ENCODE data around the gene MFGE8.

Gene MFGE8

GRCh38 chr15:88917760-88918159 is 4.6 kb upstream of the MFGE8 start:
- DNase-seq: no peak

- DNase-seq: no peak
Measured at GRCh38 chr15:88915354-88915753, 2.2 kb upstream of the MFGE8 start.

- DNase-seq: no peak
Measured at GRCh38 chr15:88913850-88914169, 631 bp upstream of the MFGE8 start.

- DNase-seq: no peak
Measured at GRCh38 chr15:88912500-88912921, 668 bp downstream of the MFGE8 start.

DNA sequence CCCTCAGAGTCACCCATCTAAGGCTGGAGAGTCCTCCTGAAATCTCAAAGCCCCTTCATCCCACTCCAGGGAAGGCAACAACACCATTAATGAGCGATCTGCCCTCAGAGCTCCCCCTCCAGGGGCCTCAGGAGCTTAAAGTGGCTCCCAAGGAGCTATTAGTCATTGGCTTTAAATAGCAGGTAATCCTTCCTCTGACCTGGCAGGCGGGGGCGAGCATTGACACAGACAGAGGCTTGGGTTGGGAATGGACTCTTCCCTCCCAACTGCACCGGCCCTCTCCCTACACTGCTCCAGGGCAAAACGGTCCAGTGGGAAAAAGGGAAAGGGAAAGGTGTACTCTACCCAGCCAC is 1.4 kb downstream of the MFGE8 start:
- DNase-seq: no peak

DNA sequence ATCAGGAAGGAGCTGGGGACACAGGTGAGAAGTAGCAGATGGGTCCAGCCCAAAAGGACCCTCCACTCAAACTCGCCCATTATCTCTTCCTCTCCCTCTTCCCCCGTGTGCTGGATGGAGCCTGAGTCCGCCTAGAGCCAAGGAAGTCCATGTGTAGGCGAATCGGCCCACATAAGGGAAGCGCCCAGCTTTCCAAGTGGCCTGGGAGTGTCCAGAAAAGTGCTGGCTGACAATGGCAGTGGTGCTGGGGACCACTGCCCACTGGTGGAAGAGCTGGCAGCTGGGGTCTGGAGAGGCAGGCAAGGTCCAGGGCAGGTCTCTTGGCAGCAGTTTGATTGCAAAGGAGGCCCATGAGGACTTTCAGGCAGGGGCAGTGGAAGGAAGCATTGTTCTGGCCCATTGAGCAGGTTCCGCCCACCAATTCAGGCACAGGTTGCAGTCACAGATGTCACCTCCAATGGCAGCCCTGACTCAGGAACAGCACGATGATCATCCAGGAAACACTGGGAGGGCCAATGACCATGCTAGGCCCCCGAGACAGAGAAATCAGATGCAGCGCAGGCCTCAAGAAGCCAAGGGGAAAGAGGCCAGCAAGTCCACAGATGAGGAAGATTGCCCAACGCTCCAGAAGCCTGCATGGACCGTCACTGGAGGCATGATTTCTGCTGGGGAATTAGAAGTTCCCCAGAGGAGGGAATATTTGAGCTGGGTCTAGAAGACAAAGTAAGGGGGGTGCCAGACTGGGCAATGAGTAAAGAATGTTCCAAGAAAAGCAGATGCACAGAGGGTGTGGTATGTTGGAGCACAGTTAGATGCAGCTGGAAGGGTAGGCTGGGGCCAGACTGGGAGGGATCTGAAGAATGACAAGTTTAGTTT is 3.0 kb downstream of the MFGE8 start:
- DNase-seq: no peak

DNA sequence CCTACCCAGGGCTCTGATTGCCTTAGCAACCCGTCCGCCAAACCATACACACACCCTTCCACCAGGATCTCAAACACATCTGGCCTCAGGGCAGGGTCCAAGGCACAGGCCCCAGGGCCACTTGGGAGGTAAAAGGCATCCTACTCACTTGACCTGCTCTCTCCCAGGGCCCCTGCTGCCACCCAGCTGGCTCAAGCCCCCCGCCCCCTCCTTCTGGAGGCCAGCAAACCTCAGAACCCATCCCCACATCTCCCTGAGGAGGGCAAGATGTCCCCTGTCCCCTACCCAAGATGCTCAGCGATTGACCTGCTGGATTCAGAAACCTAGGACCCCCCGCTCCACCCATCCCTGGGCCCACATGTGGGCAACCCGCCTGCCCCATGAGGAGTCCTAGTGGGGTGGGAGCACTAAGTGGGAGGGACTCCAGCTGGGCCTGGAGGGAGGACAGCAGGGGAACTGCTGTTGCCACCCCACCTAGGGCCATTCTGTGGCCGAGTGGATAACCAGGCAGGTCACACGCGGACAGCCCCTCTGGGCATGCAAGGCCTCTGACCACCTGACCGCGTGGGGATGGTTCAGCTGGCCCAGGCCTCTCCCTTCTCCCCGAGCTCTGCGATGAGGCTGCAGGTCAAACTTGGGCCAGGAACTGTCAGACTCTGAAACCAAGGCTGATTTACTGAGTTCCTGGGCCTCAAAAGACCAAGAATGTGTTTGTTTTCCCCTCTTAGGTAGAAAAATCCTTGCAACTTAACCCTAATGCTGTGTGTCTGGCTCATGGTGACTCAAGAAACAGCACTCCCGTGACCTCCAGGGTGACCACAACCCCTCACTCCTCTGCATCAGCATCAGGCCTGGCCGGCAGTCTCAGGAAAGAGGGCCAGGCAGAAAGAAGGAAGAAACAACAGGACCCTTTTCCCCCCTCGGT is 4.2 kb downstream of the MFGE8 start:
- no peak for DNase-seq

DNA sequence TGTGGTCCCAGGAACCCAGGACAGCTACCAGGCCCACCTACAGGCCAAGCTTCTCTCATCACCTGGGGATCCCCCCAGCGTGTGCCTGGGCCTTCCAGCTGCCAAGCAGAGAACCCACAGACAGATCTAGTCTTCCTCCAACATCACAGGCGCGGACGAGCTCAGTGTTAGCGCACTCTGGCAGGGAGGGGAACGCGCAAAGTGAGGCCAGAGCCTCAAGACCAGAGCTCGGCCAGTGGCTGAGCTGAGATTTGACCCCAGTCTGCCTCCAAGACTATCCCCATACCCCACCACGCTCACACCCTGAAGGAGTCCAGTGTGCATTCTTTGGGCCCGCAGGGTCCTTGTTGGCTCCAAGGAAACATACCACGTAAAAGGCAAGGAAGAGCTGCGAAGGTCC is 5.1 kb downstream of the MFGE8 start:
- DNase-seq: no peak

GRCh38 chr15:88907111-88907510 is 6.1 kb downstream of the MFGE8 start:
- DNase-seq: no peak

DNA sequence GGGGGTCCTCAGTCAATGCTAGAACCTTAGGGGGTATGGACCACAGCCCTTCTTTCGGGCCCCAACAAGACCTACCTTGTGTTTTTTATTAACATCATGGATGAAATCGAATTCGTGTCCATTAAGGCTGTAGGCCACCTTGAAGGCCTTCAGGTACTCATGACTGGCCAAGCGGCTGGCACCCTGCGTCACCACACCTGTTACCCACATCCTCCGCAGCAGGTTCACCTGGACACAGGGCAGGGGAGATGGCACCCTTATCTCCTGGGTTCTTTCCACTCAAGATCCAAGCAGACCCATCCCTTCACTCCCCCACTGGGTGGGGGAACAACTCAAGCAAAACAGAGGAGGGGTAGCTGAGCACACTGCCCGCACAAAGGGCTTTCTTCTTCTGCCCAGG is 6.6 kb downstream of the MFGE8 start:
- DNase-seq: no peak

DNA sequence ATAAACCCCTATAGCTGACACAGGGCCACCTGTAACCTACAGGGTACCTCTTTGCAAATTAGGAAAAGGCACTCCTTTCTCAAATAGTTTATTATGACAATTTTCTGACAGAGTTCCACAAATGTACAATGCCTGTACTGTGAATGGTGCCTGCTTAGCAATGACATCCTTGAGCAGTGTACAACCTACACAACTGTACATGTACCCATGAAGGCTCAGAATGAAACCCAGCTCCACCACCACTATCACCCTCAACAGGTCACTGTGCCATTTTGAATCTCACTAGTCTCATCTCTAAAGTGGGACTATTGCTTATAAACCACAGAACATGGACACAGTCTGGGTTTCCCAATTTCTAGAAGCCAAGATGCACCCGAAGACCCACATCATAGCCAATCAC is 7.0 kb downstream of the MFGE8 start:
- DNase-seq: no peak

DNA sequence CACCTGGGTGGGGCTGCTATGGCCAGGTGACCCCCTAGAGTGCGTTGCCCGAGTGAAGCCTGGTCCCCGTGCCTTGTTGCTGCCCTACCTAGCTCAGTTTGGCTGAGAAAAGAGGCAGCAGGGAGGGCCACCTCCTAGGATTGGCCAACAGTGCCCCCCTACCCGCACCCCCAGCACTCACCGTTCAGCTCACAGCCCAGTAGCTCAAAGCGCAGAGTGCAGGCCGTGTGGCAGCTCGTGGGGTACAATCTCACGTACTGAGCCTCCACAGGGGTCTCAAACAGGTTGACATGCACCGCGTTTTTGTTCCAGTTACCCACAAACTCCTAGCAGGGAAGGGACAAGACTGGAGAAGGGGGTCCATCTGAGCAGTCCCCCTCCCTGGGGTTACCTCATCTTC is 7.6 kb downstream of the MFGE8 start:
- DNase-seq: no peak

- peak; percentile 25 for DNase-seq
Measured at GRCh38 chr15:88904624-88905327, 8.4 kb downstream of the MFGE8 start.

DNA sequence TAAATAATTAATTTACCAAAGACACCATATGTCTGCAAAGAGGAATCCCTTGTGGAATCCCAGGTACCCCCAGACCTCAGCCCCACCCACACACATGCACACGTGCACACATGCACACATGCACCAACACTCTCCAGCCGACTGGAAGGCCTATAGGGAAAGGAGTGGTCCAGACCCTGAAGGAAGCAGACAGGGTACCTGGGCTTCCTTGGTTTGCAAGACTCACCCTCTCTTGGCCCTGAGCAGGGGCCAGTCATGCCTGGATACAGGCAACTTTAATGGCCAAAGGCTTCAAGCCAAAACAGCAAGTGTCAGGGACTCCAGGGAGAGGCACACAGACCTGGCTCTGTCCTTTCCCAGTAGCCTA is 8.9 kb downstream of the MFGE8 start:
- DNase-seq: no peak

- DNase-seq: no peak
Measured at GRCh38 chr15:88902846-88903245, 10.3 kb downstream of the MFGE8 start.

GRCh38 chr15:88902221-88902835 is 10.9 kb downstream of the MFGE8 start:
- DNase-seq: no peak

GRCh38 chr15:88901508-88902220 is 11.5 kb downstream of the MFGE8 start:
- DNase-seq: no peak

- DNase-seq: no peak
Measured at GRCh38 chr15:88900982-88901418, 12.2 kb downstream of the MFGE8 start.

- no peak for DNase-seq
Measured at GRCh38 chr15:88900309-88900981, 12.7 kb downstream of the MFGE8 start.

GRCh38 chr15:88899251-88899650 is 13.9 kb downstream of the MFGE8 start:
- DNase-seq: no peak

- DNase-seq: no peak
Measured at GRCh38 chr15:88898736-88899135, 14.4 kb downstream of the MFGE8 start.
